Frontal cortex (tissue), 4 donors: ENCODE data around the gene WASF1. TPM values are rescaled to one million over a fixed set of nuclear protein-coding genes. Genes with fewer than 3 reads are reported as not detected.
"Not testable (repeated sequence)": the region's sequence is repeated elsewhere in the genome, so short reads cannot be mapped to it uniquely, and the experiment has no call there.

ENCODE experiments used
- DNase-seq, 2 donors: peaks; one replicate each; pipeline ENCODE4 v3.0.0; 2012; ENCODE audit warnings: low spot score in 2 of 2
- FAIRE-seq: peaks from 2 replicates; lab custom pipeline; 2012; peaks lifted over from hg19 to GRCh38; lab: Jason Lieb, UNC
- total RNA-seq: library from RNA; depleted of rRNA; stranded (reverse); fragments of >200 nt; gene quantifications from one replicate; pipeline ENCODE4 v1.2.3, GENCODE V29; 2014
- donor health status: control.
- donor health status: control.
- donor health status: control.

Gene WASF1
- total RNA-seq, 1 donor from 2014 or later, result 63.2 TPM

- FAIRE-seq, result no peak
Observed at GRCh38 chr6:110178626-110179405, 654 bp downstream of the WASF1 start.

GRCh38 chr6:110173506-110174132, 5.9 kb downstream of the WASF1 start:
- FAIRE-seq, result no peak
- DNase-seq, result no peak

More at GRCh38 chr6:110178626-110179405, 654 bp downstream of the WASF1 start:
- DNase-seq, result peak in 1 of 2 donors; percentile 47

GRCh38 chr6:110170081-110170480, 9.4 kb downstream of the WASF1 start:
- FAIRE-seq (no peak), DNase-seq (no peak)

GRCh38 chr6:110158479-110158878, 21.0 kb downstream of the WASF1 start:
- DNase-seq, result no peak
- FAIRE-seq, result no peak

GRCh38 chr6:110147870-110148269, 31.6 kb downstream of the WASF1 start:
- no peak for FAIRE-seq
- DNase-seq, result no peak

GRCh38 chr6:110140650-110141049, 38.8 kb downstream of the WASF1 start:
- DNase-seq, result peak in 1 of 2 donors; percentile 18
- FAIRE-seq, result no peak

- DNase-seq, result no peak
- FAIRE-seq, result no peak
Observed at GRCh38 chr6:110139052-110139451, 40.4 kb downstream of the WASF1 start.

GRCh38 chr6:110137924-110138887, 41.3 kb downstream of the WASF1 start:
- DNase-seq, result no peak
- no peak for FAIRE-seq

- FAIRE-seq, result no peak
- DNase-seq, result no peak
Observed at GRCh38 chr6:110130362-110130761, 49.1 kb downstream of the WASF1 start.

GRCh38 chr6:110128418-110128817, 51.1 kb downstream of the WASF1 start:
- FAIRE-seq, result no peak

GRCh38 chr6:110125361-110125760, 54.1 kb downstream of the WASF1 start:
- DNase-seq (no peak), FAIRE-seq (no peak)

More at GRCh38 chr6:110128418-110128817, 51.1 kb downstream of the WASF1 start:
- DNase-seq, result no peak

- not testable (repeated sequence) for FAIRE-seq, DNase-seq
Observed at GRCh38 chr6:110121655-110122054, 57.8 kb downstream of the WASF1 start.

GRCh38 chr6:110116258-110116657, 63.2 kb downstream of the WASF1 start:
- FAIRE-seq (no peak), DNase-seq (no peak)

GRCh38 chr6:110114004-110114403, 65.5 kb downstream of the WASF1 start:
- FAIRE-seq, result no peak
- DNase-seq, result no peak

GRCh38 chr6:110105296-110105695, 74.2 kb downstream of the WASF1 start:
- DNase-seq (no peak), FAIRE-seq (no peak)

GRCh38 chr6:110103260-110103659, 76.2 kb downstream of the WASF1 start:
- DNase-seq (no peak), FAIRE-seq (no peak)

- DNase-seq, result no peak
- no peak for FAIRE-seq
Observed at GRCh38 chr6:110102411-110102810, 77.1 kb downstream of the WASF1 start.

- no peak for FAIRE-seq
- DNase-seq, result no peak
Observed at GRCh38 chr6:110101885-110102284, 77.6 kb downstream of the WASF1 start.

- no peak for FAIRE-seq
- DNase-seq, result no peak
Observed at GRCh38 chr6:110098511-110099116, 80.9 kb downstream of the WASF1 start.

- DNase-seq (no peak), FAIRE-seq (no peak)
Observed at GRCh38 chr6:110097443-110097842, 82.0 kb downstream of the WASF1 start.
